HG02870 (cell line): Measurements from ENCODE around the gene SNX8.
"Not testable (repeated sequence)": the region's sequence is repeated elsewhere in the genome, so short reads cannot be mapped to it uniquely, and the experiment has no call there.

Experiments used
- ATAC-seq: cut with Tn5 transposase; IDR thresholded peaks from one replicate; pipeline ENCODE4 v1.9.1; 2021; ENCODE audit warnings: mild to moderate bottlenecking, moderate library complexity; ENCODE audit not compliant: unreplicated experiment

SNX8 gene

DNA sequence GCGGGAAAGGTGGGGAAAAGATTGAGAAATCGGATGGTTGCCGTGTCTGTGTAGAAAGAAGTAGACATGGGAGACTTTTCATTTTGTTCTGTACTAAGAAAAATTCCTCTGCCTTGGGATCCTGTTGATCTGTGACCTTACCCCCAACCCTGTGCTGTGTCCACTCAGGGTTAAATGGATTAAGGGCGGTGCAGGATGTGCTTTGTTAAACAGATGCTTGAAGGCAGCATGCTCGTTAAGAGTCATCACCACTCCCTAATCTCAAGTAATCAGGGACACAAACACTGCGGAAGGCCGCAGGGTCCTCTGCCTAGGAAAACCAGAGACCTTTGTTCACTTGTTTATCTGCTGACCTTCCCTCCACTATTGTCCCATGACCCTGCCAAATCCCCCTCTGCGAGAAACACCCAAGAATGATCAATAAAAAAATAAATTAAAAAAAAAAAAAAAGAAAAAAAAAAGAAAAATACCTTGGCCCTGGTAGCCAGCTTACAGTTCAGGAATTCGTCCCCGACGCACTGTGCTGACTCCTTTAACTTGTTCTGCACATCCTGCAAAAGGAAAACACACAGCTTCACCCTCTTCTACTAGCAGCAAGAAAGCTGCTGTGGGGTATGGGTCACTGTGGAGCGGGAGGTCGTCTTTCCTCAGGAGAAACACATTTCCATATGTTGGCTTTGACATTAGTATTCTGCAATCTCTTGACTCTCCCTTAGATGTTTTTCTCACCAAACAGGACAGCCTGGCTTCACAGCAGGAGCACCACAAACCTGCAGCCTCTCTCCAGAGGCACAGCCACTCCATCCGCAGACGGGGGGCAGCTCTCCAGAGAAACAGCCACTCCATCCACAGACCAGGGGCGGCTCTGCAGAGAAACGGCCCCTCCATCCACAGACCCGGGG, 44.9 kb downstream of the SNX8 start:
- not testable (repeated sequence) for ATAC-seq

DNA sequence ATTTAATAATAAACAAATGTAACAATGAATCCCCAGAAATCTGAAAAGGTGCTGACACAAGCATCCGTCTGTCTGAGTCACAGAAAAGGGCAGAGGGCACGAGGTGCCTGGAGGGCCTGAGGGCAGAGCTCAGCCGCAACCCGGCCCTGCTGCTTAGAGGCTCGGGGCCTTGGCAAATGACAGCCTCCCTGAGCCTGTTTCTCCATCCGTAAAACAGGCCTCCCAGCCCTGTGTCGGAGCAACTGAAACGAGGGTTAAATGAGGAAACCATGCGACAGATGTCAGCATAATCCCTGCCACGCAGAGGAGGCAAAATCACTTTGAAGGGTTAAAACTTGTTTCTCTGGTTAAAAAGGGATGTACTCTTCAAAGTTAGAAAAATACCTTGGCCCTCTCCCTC, 47.3 kb downstream of the SNX8 start:
- ATAC-seq: no peak

DNA sequence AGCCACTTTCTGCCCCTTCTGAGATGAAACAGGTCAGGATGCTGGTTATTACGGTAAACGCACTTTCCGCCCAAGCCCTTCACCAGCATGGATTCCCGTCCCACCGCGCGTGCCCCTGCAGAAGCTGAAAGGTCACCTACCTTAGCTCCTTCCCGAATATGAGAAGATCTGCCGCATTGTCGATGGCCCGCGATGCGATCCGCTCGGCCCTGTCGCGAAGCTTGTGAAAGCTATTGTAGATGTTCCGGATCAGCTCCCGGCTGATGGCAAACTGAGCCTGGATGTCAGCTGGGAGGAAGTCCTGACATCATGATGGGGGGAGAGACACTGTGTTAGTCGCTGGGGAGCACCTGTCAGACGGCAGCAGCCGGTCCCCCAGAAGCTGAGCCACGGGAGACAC, 50.1 kb downstream of the SNX8 start:
- ATAC-seq: no peak

DNA sequence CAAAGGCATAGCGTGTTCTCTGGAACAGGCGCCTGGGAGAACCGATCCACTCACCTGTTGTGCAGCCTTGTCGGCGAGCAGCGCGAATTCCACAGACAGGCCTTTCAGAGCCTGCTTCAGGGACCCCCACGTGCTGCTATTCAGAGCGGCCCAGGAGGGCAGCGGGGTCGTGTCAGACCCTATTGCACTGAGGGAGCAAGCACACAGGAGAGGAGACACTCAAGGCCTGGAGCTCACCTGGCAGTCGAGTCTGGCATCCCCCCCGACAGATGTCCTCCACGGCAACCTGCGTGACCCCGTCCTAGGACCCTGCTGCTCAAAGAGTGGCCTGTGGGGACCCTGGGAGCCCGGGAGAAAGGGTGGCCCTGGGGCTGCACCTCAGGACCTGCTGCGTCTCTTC, 51.1 kb downstream of the SNX8 start:
- no peak for ATAC-seq

DNA sequence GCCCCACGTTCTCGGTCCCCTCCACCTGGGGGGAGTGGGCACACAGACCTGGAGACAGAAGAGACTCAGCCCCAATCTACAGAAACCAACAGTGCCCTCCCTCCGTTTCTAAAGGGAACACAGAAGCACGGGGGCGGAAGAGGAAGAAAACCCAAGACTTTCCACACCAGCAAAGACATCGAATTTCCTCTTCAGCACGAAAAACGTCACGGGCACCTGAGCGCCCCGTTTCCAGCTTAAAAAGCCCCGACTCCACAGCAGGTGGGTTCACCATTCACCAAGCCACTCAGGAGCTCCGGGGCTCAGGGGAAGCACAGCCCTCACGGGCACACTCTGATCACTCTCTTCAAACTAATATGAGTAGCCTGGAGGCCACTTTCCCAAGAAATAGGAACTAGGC, 52.6 kb downstream of the SNX8 start:
- ATAC-seq: no peak

DNA sequence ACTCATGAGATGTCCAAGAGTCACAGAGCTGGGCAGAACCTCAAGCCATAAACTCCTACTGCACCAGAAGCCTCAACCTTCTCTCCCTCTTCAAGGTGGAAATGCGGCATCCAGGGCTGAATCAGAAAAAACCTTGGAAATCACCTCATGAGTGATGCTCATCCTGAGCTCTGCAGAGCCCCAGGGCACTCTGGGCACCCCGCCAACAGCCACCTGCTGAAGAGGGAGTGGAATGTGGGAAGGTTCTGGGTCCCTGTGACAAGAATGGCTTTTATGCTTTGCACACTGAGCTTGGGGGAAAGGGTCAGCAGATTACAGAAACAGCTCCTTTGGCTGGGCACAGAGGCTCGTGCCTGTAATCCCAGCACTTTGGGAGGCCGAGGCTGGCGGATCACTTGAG, 53.4 kb downstream of the SNX8 start:
- no peak for ATAC-seq

DNA sequence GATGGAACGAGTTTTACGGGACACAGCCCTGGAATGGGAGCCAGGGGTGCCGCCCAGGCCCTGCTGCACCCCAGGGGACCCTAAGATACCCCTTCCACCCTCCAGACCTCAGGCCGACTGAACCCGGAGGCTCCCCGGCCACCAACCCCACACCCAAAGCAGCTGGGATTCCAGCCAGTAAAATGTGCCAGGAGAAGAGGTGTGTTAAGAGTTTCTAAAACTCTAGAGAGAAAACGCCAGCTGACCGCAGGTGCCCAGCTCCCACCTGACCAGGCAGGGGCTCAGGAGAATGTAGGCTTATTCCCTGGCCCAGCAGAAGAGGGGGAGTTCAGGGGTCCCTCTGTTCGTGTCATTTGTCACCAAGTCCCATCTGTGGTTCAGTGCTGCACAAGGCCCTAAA, 54.8 kb downstream of the SNX8 start:
- ATAC-seq: no peak

DNA sequence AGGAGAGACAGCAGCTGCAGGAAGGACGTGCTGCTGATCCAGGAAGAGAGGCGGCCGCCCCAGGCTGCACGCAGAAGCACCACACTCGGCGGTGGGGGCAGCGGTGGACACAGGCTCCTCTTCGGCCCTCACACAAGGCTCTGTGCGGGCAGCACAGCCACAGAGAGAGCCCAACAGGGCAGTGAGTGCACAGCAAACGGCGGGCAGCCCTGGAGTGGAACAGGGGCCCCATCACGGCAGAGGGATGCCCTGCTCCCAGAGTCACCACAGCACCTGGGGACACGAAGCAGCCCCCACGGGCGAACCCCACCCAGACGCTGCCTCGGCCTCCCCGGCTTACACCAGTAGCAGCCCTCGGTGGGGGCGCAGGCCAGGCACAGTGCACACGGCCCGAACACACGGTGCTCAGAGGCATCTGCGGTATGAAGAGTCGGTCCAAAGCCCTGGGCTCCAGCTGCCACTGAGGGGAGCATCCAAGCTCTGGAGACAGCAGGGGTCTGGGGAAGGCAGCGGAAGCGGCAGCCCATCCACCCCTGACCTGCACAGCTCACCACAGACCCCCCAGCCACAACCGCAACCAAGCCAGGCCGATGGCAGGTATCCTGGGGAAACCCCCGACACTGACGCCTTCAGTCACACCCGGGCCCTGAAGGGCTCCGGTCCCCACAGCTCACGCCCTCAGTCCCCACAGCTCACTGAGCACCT, 55.4 kb downstream of the SNX8 start:
- peak; percentile 76 for ATAC-seq

DNA sequence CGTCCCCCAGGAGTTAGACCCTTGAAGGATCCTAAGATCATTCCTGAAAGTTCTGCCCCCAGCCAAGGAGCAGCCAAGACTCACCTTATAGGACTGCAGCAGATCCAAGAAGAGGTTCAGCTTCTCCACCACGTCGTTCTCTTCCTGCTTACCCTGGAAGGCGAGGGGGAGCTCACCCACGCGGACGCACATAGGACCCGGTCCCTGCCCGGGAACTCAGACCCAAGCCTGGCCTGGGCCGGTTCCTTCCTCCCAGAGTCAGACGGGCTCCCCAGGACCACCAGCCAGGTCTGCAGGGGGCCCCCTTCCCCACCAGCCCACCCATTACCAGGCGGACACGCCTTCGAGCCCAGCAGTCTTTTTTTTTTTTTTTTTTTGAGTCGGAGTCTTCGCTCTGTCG, 56.6 kb downstream of the SNX8 start:
- ATAC-seq: no peak

DNA sequence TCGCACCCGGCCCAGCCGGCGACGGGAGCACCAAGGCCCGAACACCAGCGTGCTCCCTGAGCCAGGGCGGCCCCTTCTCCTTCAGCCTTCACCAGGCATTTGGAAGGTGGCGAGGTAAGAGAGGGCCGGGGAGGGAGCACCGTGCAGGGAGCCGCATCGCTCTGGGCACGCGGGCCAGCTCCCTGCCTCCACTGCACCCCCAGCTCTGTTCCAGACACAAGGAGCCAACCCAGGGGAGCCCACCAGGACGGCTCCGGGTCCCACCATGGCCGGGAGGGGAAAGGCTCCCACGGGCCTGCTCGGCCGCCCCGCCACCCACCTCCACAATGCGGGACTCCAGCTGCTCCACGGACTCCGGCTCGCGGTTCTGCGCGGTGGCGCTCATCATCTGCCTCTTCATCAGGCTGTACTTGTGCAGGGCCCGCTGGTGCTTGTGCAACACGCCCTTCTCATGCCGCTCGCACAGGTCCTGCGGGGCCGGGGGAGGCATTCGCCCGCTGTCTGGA, 57.1 kb downstream of the SNX8 start:
- no peak for ATAC-seq

DNA sequence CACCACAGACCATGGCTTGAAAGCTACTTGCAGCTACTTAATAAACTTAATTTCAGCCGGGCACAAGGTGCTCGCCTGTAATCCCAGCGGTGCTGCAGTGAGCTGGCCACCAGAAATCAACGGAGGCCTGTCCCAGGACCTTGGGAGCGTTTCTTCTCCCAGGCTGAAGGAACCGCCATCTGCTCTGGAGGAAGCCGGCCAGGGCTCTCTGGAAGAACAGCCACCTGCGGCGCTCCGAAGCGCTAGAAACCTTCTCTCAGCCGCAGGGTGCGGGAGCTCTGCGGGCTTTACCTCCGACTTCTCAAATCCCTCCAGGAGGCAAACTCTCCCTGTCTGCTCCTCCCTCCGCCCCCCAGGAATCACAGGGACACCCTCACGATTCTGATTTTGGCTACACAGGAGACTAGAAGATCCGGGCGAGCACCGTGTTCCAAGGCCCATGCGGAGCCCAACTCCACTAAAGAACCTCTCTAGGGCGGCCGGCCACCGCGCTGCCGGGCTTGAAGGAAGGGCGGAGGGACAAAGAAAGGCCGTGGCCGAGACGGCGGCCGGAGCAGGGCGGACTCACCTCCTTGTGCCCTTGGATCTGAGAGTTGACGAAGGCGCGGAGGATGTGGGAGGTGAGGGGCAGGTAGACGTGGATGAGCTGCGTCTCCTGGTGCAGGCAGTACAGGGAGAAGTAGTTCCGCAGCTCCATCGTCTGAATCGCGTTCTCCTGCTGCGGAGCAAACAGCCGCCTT, 57.8 kb downstream of the SNX8 start:
- ATAC-seq: no peak

DNA sequence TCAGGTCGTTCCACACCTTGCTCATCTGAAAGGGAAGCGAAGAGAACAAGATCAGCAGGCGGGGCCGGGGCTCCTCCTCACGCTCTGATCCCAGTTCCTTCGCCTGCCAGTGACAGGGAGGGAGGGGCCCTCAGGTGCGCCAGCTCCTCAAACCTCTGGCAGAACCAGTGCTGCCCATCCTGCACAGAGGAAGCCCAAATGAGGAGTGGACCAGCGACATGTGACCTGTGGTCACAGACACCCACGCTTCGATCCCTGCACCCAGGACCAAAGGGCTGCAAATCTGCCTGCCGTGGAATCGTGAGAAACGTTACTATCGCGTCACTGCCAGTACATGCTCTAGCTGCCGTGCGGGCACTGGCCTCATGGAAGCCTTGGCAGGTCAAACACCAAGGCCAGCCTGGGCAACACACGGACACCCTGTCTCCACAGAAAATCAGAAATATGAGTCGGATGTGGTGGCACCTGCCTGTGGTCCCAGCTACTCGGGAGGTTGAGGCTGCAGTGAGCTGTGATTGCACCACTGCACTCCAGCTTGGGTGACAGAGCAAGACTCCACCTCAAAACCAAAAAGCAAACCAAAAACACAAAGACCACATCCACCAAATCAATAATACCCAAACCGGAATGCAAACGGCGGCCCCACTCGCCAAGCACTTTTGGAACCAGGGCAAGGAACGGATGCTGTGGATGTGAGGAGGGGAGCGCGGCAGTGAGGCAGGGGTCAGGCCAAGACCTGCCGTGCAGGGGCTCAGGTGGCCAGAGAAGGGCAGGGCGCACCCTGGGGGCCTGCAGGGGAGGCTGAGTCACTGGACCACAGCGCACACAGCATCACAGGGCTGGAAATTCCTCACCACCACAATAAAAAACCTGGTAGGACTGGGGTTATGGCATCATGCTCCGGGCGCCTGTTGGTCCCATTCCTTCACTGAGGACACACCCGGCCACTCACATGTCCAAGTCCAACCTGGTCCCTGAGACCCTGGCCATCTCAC, 58.8 kb downstream of the SNX8 start:
- ATAC-seq: no peak

DNA sequence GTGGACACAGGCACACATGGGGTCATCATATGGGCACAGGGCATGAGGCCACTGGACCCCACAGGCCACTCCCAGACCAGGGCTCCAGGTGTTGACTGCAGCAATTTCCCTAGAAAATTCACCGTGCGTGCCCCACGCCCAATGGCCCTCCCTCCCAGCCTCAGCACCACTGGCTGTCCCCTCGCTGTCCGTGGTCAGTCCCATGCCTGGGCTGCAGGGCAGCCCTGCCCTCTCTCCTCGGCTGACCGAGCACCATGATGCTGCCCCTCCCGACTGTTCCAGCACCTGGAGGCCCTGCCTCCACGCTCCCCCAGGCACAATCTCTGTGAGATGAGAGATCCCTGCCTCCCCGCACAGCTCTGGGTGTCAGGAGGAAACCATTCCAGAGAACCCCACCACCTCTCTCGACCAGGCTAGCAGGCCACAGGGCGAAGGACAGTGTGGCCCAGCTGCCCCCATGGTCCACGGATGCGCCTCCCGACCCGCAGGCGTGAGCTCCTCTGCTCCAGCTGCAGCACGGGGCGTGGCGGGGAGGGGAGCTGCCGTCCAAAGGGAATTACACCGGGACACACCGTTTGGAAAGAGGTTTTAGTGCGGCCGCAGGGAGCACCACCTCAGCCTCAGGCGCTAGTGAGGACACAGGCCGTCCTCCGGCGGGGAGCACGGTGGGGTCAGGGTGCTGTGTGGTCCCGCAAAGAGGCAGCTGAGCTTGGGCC, 59.7 kb downstream of the SNX8 start:
- no peak for ATAC-seq

DNA sequence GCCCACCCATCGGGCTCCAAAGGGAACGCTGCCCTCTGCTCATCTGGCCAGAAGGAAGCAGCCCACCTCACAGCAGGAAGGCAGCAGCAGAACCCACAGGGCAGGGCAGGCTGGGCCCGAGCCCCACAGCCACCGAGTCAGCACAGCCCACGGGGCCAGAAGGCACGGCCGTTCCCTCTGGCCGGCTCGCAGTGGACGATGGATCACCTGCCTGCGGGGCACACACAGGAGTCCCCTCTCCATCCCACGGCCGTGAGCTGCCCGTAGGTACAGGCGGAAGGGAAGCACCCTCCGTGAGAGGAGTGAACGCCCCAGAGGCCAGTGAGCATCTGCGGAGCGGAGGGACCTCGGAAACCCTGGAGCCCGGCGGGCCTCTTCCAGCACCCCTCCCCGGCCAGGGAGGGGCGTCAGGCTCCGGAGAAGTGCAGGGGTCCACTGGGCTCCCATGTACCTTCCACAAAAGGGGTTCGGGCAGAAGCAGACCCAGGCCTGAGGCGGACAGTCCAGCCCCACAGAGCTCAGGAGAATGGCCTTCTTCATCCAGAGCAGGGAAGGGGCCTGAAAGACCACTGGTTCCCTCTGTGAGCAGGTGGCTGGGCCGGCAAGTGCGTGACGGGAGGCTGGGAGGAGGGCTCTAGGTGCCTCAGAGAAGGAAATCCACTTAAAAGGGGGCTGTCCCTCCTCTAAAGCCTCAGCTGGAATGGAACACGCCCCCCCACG, 60.6 kb downstream of the SNX8 start:
- ATAC-seq: no peak

DNA sequence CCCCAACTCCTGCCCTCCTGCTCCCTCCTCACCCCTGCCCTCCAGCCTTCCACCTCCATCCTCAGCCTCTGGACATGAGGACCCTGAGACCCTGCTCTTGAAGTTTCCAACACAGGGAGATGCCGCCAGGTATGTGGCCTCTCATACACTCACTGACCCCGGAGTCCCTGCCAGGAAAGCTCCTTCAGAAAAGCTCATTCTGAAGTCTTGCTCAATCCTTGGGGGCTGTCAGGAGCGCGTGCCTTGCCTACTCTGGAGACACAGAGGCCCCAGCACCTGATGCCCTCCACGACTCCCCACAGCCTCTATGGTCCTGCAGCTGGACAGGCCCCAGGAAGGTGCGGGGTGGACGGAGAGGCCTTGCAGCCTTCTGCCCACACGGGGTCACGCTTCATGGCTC, 61.2 kb downstream of the SNX8 start:
- ATAC-seq: no peak

DNA sequence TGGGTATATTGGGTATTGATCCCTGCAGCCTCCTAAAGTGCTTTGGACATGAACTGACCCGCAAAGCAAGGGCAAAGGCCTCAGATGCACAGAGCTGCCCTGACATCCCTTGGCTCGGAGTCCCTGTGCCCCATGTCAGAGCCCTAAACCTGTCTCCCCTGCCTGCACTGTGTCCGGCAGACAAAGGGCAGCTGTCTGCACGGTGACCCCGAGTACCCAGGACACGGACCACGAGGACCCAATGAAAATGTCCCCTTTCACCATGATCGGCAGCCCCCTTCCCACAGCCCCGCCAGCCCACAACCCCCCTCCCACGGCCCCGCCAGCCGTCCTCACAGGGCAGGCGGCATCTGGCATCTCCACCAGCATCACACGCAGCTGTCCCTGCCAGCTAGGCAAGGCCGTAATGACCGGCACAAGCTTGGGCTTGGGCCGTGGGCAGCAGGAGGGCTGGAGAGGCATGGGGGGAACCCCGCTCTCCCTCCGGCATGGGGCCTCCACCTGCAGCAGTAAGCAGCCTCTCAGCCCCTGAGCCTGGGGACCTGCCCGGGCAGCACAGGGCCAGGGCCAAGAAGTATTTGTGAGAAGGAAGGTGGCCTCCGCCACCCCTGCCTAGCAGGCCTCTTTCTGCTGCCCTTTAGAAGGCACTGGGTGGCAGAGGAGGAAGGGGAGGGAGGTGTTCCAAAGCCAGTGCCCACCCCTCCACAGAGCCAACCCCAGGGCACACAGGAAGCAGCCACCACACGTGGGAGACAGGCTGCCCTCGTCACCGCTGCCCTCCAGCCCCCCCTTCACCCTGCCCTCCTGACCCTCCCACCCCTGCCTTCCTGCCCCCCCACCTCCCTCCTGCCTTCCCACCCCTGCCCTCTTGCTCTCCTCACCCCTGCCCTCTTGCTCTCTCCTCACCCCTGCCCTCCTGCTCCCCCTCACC, 62.1 kb downstream of the SNX8 start:
- ATAC-seq: no peak

DNA sequence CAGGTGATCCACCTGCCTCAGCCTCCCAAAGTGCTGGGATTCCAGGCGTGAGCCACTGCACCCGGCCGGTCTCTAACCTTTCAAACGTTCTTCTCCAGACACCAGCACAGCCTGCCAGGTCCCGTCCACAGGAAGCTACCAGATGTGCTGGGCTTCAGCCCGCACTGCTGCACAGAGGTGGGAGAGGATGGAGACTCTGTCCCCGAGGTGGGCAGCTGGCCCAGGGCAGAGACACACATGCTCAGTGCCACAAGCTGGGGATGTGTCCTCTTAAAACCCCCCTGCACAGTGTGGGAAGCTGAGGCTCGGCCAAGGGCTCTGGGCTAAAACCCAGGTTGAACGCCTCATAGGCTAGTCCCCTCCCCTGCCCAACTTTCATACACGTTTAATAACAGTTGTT, 62.9 kb downstream of the SNX8 start:
- no peak for ATAC-seq

DNA sequence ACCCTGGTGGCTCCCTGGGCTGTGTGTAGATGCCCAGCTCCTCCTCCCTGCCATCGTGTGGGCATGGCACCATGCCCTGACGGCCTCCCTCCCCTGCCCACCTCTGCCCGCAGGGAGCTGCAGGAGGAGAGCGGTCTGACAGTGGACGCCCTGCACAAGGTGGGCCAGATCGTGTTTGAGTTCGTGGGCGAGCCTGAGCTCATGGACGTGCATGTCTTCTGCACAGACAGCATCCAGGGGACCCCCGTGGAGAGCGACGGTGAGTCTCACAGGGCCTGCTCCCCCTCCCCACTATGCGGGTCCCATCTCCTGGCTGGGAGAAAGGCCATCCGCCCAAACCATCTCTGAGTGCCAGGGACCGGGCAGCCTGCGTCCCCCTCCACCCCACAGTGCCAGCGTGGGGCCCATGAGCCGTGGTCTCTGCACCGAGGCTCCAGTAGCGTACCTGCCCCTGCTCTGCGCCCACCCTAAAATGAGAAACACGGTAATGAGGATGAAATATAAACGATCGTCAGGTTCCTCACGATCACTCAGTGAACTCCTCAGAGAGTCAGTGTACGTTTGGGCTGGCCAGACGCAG, 64.4 kb downstream of the SNX8 start:
- no peak for ATAC-seq
